HG02588 (cell line): Measurements from ENCODE around the gene ZNF467.

Experiments used
- ATAC-seq: cut with Tn5 transposase; IDR thresholded peaks from one replicate; pipeline ENCODE4 v1.9.1; 2021; ENCODE audit warnings: mild to moderate bottlenecking, moderate library complexity; ENCODE audit not compliant: unreplicated experiment

Gene ZNF467

GRCh38 chr7:149716932-149717307, 56.5 kb downstream of the ZNF467 start:
- ATAC-seq = no peak

DNA sequence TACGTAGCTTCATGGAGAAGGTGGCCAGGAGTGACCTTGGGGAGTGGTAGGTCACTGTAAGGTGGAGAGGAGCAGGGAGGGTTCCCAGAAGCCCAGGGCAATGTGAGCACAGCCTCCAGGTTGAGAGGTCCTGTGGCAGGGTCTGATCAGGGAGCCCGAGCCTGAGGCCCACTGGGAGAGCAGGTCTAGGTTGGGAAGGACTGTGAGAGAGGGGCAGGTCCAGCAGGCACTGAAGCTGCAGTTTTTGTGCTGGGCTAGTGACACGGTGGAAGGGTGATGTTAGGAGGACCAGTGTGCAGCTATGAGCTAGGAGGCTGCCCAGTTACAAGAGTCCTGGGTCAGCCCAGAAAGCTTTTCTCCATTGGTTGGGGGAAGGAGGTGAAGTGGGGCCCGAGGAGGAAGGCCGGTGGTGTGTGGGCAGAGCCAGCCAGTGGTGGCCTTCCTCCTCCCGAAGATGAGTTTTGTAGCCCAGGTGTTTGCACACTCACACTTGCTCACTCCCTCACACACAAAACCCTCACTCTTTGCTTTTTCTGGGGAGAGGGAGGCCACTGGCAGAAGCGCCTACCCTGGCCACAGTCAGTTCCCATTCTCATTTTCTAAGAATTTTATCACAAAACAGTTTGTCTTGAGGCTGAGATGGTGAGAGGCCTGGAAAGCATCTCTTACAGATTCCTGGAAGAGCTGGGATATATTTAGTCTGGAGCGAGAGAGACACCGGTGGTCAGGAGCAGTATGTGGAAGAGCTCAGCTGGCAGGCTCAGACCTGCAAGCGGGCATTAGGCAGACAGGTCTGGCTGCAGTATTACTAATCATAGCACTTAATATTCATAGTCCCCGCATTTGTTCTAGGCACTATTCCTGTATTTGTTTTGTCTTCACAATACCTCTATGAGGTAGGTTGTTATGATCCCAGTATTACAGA, 57.1 kb downstream of the ZNF467 start:
- ATAC-seq = no peak

DNA sequence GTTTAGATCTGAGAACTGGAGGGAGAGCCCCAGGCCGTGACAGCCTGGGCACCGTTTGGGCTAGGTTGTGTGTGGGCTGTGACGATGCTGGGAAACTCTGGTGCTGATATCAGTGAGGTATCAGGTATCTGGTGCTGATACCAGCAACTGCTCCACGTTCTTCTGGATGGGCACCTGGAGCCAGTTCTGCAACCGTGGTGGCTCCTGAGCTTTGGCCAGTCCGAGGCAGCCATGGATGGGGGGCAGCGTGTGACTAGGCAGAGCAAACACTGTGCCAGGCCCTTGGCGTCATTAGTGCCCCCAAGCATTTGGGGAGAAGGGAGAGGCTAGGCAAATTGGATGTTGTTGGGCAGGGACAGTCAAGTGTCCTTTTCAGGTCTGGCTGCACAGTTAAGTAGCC, 57.9 kb downstream of the ZNF467 start:
- ATAC-seq = no peak

DNA sequence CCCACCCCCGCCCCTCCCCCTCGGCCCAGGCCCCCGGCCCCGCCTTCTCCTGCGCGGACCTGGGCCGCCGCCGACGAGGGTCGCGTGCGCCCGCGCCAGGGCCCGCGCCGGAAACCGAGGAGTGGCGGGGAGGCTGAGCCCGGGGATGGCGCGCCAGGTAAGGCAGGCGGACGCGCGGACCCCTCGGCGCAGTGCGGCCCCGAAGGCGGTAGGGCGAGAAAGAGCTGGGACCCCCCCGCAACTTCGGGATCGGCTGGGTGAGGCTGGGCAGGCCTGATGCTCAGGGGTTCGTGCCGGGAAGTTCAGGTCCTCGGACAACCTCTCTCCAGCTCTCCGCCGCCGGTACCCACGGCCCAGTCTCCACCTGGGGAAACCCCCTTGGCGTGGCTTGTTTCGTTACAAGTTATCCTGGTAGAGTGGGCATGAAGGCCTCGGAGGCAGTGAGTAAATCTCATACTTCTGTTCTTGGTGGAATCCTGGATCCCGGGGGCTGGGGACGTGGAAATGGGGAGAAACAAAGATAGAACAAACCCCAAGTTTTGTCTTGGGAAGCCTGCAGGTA, 58.4 kb downstream of the ZNF467 start:
- peak; percentile 32 for ATAC-seq
